GM12891 (cell line): ENCODE results near the gene FBXO9.
"Not testable (repeated sequence)": the region's sequence is repeated elsewhere in the genome, so short reads cannot be mapped to it uniquely, and the experiment has no call there.

Experiments
- DNase-seq: peaks from one replicate; pipeline ENCODE4 v3.0.0; 2011; ENCODE audit warnings: low spot score; ENCODE audit not compliant: insufficient read length
- FAIRE-seq: peaks from 2 replicates; lab custom pipeline; 2011; peaks lifted over from hg19 to GRCh38; lab: Jason Lieb, UNC
- PAX5 ChIP-seq: IDR thresholded peaks from 2 replicates; pipeline ENCODE4 v1.6.1; 2011; ENCODE audit warnings: low read length, moderate library complexity, mild to moderate bottlenecking; ENCODE audit not compliant: insufficient read depth, severe bottlenecking
- POLR2A ChIP-seq: IDR thresholded peaks from 2 replicates; pipeline ENCODE4 v1.6.1; 2011; ENCODE audit warnings: low read depth, low read length, control low read depth
- POLR2AphosphoS5 ChIP-seq: IDR thresholded peaks from 2 replicates; pipeline ENCODE4 v1.6.1; 2011; ENCODE audit warnings: low read depth, low read length, control low read depth
- POU2F2 ChIP-seq: IDR thresholded peaks from 2 replicates; pipeline ENCODE4 v1.6.1; 2011; ENCODE audit warnings: low read depth, mild to moderate bottlenecking, control low read depth, low read length, moderate library complexity
- SPI1 ChIP-seq: IDR thresholded peaks from 2 replicates; pipeline ENCODE4 v1.6.1; 2011; ENCODE audit warnings: low read depth, low read length, control low read depth
- TAF1 ChIP-seq: IDR thresholded peaks from 2 replicates; pipeline ENCODE4 v1.6.1; 2011; ENCODE audit warnings: low read depth, low read length, control low read depth

FBXO9 gene

GRCh38 chr6:53044572-53044971 lies 20.6 kb upstream of the FBXO9 start:
- FAIRE-seq (no peak), DNase-seq (no peak)
- TF ChIP-seq TAF1 (no peak), PAX5 (no peak), SPI1 (no peak)

GRCh38 chr6:53045891-53046673 lies 19.1 kb upstream of the FBXO9 start:
- DNase-seq (no peak), FAIRE-seq (no peak)
- TF ChIP-seq POLR2AphosphoS5 (no peak), SPI1 (no peak), POLR2A (no peak), TAF1 (no peak), POU2F2 (no peak), PAX5 (no peak)

- no peak for TF ChIP-seq POLR2A
- TF ChIP-seq PAX5 = no peak
- TF ChIP-seq POU2F2 = no peak
- peak; percentile 78 for FAIRE-seq
- peak; percentile 20 for DNase-seq
Observed at GRCh38 chr6:53048431-53049195, 16.6 kb upstream of the FBXO9 start.

- FAIRE-seq = no peak
Observed at GRCh38 chr6:53049415-53049814, 15.8 kb upstream of the FBXO9 start.

GRCh38 chr6:53052152-53052551 lies 13.1 kb upstream of the FBXO9 start:
- not testable (repeated sequence) for DNase-seq, FAIRE-seq

More at GRCh38 chr6:53049415-53049814, 15.8 kb upstream of the FBXO9 start:
- no peak for TF ChIP-seq PAX5
- no peak for TF ChIP-seq POLR2A
- DNase-seq = no peak

DNA sequence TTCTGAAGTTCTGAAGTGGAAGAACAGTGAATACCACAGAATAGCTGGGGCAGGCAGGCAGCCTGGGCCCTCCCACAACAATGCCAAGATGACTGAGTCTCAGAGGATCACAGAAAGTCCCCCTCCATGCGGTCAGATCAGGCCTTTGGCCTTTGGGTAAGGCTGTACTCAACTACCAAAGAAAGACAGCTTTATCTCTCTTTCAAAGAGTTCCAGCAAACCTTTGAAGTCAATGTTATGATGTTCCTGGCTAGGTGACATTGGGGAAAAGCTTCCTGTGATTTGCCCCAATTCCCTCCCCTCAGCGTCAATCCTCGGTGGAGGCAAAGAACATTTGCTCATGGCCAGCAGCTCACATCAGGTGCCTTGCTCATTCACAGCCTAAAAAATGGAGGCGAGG lies 10.7 kb upstream of the FBXO9 start:
- TF ChIP-seq TAF1 (no peak), POLR2A (no peak), POLR2AphosphoS5 (no peak), SPI1 (no peak), PAX5 (no peak), POU2F2 (no peak)
- FAIRE-seq = no peak
- DNase-seq = no peak

DNA sequence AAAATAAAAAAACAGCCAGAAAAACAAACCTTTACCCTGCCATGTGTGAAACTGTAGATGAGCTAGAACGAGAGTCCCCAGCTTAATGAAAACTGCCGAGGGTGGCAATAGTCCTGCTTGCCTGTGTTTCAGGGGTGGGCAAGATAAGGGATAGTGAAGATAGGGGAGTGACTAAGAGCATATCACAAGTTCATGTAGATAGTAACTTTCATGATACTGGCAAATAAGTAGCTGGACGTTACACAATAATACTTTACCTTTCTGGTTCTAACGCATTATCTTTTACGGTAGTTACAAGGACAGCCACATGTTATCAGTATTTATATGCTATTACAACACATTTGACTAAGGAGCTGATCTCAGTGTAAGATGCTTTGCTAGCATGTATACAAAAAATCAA lies 9.3 kb upstream of the FBXO9 start:
- no peak for FAIRE-seq
- TF ChIP-seq POLR2A (no peak), TAF1 (no peak), PAX5 (no peak), POLR2AphosphoS5 (no peak), POU2F2 (no peak), SPI1 (no peak)
- no peak for DNase-seq

GRCh38 chr6:53056273-53056672 lies 8.9 kb upstream of the FBXO9 start:
- no peak for DNase-seq
- no peak for FAIRE-seq

DNA sequence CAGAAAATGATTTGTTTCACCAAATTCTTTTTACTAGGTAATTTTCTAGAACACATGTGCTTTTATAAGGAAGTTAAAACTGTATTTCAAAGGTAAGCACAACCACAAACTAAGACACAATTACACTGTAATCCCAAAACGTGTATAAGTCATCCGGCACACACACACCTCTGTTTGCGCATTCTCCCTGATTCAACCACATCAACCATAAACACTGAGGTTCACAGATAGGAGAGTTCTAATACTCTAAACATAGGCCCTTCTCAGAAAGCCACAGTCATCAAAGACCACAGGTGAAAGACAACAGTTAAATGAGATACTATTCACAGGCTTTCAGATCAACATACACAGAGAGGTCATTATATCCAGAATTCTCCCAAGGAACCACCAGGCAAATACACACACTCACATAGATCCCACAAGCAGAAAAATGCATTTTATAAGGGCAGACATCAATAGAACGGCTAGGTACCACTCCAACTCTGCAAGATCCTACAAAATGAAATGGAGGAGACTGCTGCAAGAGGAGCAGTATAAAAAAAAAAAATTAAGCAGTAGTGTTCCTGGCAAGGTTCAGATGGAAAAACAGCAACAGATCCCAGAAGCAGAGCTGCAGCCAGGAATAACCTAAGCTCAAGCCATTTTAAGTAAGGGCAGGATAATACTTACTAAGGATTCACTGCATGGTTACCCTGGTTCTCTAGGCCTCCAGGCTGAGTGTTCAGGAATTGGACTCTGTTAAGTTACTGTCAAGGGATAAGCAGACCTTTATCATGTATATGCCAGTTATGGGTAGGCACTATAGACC lies 6.6 kb upstream of the FBXO9 start:
- TF ChIP-seq POLR2AphosphoS5 = no peak
- TF ChIP-seq PAX5 = no peak
- no peak for TF ChIP-seq SPI1
- TF ChIP-seq POU2F2 = no peak
- TF ChIP-seq POLR2A = no peak
- DNase-seq = no peak
- no peak for FAIRE-seq

More at GRCh38 chr6:53056273-53056672, 8.9 kb upstream of the FBXO9 start:
- TF ChIP-seq POU2F2 = no peak
- TF ChIP-seq PAX5 = no peak
- no peak for TF ChIP-seq POLR2AphosphoS5
- TF ChIP-seq POLR2A = no peak
- TF ChIP-seq TAF1 = no peak
